HEK293T (cell line): ENCODE measurements around the gene ZFP28.

Source experiments
- ARNT ChIP-seq: fragments of 450-650 bp; IDR thresholded peaks from 2 replicates; pipeline ENCODE4 v1.6.1; 2017; ENCODE audit warnings: mild to moderate bottlenecking
- BHLHE40 ChIP-seq: fragments of 450-650 bp; IDR thresholded peaks from 2 replicates; pipeline ENCODE4 v1.6.1; 2016; ENCODE audit warnings: mild to moderate bottlenecking, moderate library complexity, borderline replicate concordance
- ELF4 ChIP-seq: fragments of 450-650 bp; IDR thresholded peaks from 2 replicates; pipeline ENCODE4 v1.6.1; 2017; ENCODE audit warnings: antibody characterized with exemption
- FOXA1 ChIP-seq: fragments of 450-650 bp; IDR thresholded peaks from 2 replicates; pipeline ENCODE4 v1.6.1; 2016; ENCODE audit warnings: mild to moderate bottlenecking
- FOXK2 ChIP-seq: fragments of 450-650 bp; IDR thresholded peaks from 2 replicates; pipeline ENCODE4 v1.6.1; 2016; ENCODE audit warnings: mild to moderate bottlenecking
- FOXM1 ChIP-seq: fragments of 450-650 bp; IDR thresholded peaks from 2 replicates; pipeline ENCODE4 v1.6.1; 2017; ENCODE audit warnings: mild to moderate bottlenecking, borderline replicate concordance
- HDGF ChIP-seq: fragments of 450-650 bp; IDR thresholded peaks from 2 replicates; pipeline ENCODE4 v1.6.1; 2017; ENCODE audit warnings: antibody characterized with exemption, borderline replicate concordance
- LEF1 ChIP-seq: fragments of 450-650 bp; IDR thresholded peaks from 2 replicates; pipeline ENCODE4 v1.6.1; 2017; ENCODE audit warnings: mild to moderate bottlenecking, borderline replicate concordance
- NFRKB ChIP-seq: fragments of 450-650 bp; IDR thresholded peaks from 2 replicates; pipeline ENCODE4 v1.6.1; 2016; ENCODE audit warnings: mild to moderate bottlenecking, moderate library complexity
- SP1 ChIP-seq: fragments of 450-650 bp; IDR thresholded peaks from 2 replicates; pipeline ENCODE4 v1.6.1; 2017
- SUZ12 ChIP-seq: fragments of 450-650 bp; IDR thresholded peaks from 2 replicates; pipeline ENCODE4 v1.6.1; 2016; ENCODE audit warnings: mild to moderate bottlenecking
- TARDBP ChIP-seq: fragments of 450-650 bp; IDR thresholded peaks from 2 replicates; pipeline ENCODE4 v1.6.1; 2016
- ZNF384 ChIP-seq: fragments of 450-650 bp; IDR thresholded peaks from 2 replicates; pipeline ENCODE4 v1.6.1; 2016
- TF ChIP-seq, protein P1 (sequence below): fragments of 450-650 bp; IDR thresholded peaks from 2 replicates; pipeline ENCODE4 v1.6.1; 2016

DNA sequence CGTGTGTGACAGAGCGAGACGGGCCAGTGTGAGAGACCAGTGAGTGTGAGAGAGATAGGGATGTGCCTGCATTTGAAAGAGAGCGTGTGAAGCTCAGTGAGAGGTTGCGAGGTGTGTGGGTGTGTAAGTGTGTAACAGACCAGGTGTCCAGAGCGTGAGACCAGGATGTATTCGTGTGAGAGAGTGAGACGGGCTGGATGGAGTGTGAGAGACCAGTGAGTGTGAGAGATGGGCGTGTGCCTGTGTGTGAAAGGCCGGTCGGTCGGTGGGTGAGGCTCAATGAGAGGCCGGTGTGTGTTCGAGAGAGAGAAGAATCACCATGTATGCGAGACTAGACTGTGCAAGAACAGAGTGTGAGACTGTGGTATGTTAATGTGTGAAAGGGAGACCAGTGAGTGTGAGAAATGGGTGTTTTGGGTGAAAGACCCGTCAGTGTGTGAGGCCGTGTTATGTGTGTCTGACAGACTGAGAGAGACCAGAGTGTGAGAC lies 30.4 kb upstream of the ZFP28 start:
- TF ChIP-seq SP1 (no peak), BHLHE40 (no peak), ZNF384 (no peak), SUZ12 (no peak), TARDBP (no peak), FOXM1 (no peak), FOXK2 (no peak), HDGF (no peak), NFRKB (no peak), ARNT (no peak), FOXA1 (no peak), ELF4 (no peak), LEF1 (no peak)
- TF ChIP-seq, protein P1, sequence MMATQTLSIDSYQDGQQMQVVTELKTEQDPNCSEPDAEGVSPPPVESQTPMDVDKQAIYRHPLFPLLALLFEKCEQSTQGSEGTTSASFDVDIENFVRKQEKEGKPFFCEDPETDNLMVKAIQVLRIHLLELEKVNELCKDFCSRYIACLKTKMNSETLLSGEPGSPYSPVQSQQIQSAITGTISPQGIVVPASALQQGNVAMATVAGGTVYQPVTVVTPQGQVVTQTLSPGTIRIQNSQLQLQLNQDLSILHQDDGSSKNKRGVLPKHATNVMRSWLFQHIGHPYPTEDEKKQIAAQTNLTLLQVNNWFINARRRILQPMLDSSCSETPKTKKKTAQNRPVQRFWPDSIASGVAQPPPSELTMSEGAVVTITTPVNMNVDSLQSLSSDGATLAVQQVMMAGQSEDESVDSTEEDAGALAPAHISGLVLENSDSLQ = no peak
